ENCODE measurements around the gene RAET1G.
A peak's percentile ranks its signal among the peaks of the same experiment; 100 is the strongest.

Gene RAET1G

DNA sequence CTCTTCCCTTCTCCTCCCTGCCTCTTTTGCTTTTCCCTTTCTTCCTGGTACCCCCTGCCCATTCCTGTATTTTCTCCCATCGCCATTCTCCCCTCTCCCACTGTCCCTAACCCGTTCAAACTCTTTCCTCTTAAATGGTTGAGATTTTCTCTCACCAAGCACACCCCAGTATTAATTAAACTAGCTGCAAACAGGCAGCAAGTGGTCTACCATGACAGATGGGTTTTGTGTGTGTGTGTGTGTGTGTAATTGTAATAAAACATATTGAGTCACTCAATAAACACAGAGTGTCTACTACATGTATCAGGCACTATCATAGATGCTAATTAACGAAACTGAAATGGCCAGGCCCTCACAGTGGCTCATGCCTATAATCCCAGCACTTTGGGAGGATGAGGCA lies 31.7 kb downstream of the RAET1G start:
- peak; percentile 67 for DNase-seq

DNA sequence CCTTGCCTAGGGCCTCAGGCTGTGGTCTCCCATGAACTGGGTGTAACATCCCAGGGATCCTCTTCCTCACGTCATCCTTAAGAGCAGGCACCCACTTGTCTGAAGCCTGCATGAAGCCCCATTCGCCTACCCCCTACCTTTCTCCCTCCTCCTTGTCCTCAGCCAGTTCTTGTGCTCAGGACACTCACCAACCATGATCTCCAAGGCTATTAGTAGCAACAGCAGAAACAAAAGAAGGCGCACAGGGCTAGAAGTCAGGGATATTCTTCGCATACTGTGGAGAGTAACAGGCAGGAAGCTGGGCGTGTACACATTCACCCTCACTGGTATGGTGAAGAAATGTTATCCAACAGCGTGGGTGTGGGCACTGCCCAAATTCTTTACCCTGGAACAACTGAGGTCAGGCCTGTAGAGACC lies 32.3 kb downstream of the RAET1G start:
- peak; percentile 21 for DNase-seq

DNA sequence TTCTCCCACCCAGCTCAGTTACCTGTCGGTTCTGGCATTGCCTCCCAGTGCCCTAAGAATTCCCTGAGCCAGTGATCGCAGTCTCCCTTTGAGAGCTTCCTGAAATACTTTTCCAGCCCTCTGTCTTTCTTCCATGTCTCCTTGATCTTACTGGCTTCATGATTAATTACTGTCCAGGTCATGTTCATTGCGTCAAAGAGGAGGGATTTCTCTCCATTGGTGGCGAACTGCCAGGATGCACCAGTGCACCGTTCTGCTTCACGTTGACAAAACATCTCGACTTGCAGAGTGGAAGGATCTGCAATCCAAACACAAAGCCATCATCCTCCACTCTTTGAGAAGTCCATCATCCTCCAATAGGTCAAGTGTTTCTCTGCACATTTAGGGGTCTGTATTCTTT lies 33.6 kb downstream of the RAET1G start:
- no peak for DNase-seq

DNA sequence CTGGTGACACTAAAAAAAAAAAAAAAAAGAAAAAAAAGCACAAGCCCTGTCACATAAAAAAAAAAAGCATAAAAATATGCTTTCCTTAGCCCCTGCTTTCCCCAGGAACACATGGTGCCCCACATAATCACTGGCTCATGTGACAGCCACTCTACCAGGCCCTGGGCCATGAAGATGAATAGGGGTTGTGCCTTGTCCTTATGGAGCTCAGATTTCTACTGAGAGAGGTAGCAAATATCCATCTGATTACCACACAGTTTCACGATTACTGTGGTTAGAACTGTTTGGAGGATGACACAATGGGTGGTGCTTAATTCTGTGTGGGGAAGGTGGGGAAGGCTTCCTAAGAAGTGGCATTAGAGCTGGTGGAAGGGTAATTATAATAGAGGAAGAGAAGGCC lies 34.3 kb downstream of the RAET1G start:
- DNase-seq: peak; percentile 55

DNA sequence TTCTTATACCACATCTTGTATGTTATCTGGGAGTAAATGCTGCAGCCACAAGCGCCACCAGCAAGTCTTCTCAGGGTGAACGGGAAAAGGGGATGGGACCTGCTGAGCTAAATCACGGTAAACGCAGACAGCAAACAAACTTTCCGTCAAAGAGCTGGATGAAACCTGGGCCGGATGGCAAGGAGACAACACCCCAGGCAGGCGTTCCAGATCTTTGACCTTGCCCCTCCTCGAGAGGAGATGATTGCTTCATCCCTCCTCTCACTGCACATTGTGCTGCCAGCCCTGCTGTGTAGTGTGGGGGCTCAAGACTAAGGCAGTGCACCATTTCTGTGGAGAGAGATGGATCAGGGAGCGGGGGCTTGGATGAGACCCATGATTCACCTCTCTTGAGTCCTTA lies 34.8 kb downstream of the RAET1G start:
- peak; percentile 81 for DNase-seq

DNA sequence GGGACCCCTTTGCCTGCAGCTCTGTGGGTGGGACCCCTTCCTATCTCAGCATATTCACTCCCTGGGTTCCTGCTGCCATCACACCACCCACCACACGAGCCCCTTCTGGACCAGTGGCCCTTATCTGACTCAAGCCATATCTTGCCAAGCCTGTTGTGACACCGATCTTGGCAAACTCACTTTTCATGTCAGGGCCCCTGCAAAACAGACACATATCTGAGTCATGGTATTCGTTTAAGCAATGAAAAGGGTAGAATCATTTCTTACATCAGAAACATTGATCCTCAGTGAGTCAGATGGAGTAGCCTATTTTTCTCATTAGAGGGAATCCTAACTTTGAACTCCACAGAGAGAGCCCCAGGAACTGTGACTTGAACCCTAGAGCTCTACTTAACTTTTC lies 35.6 kb downstream of the RAET1G start:
- no peak for DNase-seq

DNA sequence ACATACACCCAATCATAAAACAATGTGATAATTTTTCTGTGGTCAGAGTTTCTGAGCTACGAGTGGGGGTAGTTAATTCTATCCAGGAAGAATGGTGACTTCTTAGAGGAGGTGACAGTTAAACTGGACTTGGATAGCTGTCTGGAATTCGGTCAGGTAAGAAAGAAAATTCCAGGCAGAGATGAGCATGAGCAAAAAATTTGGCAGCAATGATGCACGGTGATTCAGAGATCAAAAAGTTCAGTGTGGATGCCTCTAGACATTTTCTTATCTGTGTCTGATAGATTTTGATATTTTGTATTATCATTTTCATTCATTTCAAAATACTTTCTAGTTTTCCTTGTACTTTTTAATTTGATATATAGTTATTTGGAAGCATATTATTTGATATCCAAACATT lies 37.0 kb downstream of the RAET1G start:
- DNase-seq: no peak

DNA sequence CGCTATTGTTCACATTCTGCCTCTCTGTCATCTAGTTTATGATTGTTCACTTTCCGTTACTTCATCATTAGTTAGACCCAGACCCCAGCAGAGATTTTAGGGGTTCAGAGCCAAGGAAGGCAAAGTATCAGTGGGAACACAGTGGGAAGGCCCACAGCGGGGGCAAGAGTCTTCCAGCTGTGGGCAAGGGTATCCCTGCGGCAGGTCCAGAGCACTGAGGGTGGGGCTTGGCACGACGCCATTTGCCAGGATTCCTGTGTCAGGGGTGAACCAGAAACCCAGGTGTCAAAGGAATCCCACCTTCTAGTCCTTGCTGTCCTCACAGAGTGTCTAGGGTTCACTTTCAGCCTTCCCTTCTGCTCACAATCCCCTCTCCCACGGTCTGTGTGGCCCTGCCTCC lies 38.3 kb downstream of the RAET1G start:
- peak; percentile 22 for DNase-seq

DNA sequence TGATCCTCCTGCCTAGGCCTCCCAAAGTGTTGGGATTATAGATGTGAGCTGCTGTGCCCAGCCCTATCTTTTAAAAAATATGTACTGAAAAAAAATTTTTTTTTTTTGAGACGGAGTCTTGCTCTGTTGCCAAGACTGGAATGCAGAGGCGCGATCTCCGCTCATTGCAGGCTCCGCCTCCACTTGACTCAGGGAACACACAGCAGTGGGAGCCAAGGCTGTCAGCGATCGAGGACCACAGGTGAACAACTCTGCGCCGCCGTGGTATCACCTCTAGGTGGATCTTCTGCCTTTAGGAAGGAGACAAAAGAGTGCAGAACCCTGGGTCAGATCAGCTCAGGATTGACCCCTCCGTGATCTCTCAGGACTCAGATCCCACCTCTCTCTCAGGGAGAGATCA lies 38.7 kb downstream of the RAET1G start:
- DNase-seq: peak; percentile 76

DNA sequence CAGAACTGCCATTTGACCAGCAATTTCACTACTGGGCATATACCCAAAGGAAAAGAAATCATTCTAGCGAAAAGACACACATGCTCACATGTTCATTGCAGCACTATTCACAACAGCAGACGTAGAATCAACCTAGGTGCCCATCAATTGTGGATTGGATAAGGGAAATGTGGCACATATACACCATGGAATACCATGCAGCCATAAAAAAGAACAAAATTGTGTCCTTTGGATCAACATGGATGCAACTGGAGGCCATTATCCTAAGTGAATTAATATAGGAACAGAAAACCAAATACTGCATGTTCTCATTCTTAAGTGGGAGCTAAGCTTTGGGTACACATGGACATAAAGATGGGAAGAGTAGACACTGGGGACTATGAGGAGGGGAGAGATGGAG lies 41.1 kb downstream of the RAET1G start:
- no peak for DNase-seq

DNA sequence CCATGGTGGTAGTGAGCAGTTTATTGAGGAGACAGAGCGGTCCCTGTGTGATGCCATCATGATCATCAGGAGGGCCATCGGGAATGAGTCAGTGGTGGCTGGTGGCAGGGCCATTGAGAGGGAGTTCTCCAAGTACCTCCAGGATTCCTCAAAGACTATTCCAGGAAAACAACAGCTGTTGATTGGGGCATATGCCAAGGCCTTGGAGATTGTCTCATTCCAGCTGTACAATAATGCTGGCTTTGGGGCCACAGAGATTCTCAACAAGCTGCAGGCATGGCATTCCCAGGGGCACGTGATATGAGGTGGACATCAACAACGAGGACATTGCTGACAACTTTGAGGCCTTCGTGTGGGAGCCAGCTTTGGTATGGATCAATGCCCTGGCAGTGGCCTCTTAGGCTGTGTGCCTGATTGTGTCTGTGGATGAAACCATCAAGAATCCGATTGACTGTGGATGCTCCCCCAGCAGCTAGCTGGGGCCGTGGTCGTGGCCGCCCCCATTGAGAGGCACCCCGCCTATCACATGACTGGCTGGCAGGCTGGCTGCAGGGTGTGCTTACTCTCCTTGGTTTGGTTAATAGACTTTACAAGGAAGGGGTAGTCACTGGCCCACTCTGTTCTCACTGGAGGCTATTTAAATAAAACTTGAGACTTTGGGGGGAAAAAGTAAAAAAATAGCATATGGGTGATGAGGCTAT lies 41.7 kb downstream of the RAET1G start:
- DNase-seq: no peak

DNA sequence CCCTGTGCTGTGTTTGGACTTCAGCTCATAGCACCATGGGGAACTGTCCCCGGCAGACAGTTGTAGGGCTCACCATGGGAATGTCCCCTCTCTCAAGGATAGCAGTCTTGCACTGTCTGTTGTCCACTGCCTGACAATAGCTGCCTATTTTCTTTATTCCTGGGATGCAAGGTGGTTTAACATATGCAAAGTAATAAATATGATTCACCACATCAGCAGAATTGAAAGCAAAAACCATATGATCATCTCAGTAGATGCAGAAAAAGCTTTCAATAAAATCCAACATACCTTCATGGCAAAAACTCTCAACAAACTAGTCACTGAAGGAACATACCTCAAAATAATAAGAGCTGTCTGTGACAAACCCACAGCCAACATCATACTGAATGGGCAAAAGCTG lies 45.3 kb downstream of the RAET1G start:
- DNase-seq: no peak

DNA sequence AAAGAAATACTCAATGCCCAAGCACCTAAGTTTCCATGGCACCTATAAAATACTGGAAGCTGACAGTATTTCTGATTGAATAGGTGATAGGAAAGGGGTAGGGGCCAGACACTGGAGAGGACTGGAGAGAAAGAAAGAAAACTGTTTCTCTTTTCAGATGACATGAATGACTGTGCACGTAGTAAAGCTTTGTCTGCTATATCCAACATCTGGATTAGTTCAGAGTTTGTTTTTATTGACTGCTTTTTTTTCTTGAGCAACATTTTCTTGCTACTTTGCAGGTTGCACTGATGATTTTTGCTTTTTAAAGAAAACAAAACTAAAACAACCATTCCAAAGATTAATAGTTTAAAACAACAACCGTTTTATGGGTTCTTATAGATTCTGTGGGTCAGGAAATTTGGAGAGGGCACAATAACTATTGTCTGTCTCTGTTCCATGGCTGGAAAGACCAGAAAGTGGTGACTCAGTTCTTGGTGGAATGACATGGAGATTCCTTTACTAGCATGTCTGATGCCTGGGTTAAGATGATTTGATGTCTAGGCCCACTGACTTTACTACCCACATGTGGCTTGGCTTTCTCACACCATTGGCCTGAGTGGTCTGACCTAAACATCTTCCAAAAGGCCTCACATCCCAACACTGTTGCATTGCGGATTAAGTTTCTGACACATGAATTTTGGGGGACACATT lies 46.5 kb downstream of the RAET1G start:
- no peak for DNase-seq

DNA sequence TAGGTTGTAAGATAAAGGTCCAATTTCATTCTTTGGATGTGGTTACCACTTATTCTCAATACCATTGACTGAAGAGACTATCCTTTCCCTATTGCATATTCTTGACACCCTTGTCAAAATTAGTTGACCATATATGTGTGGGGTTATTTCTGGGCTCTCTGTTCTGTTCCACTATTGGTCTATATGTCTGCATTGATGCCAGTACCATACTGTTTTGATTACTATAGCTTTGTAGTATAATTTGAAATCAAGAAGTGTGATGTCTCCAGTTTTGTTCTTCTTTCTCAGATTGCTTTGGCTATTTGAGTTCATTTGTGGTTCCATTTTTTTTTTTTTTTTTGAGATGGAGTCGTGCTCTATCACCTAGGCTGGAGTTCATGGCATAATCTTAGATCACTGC lies 50.7 kb downstream of the RAET1G start:
- DNase-seq: no peak

DNA sequence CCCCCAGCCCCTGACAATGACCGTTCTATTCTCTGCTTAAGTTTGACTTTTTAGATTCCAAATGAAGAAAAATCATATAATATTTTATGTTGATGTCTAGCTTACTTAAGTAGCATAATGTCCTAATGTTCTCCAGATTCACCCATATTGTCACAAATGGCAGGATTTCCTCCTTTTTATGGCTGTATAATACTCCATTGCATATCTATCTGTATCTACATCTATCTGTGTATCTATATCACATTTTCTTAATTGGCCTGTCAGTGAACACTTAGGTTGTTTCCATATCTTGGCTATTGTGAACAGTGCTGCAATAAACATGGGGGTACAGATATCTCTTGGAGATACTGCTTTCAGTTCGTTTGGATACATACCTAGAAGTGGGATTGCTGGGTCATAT lies 51.7 kb downstream of the RAET1G start:
- no peak for DNase-seq

DNA sequence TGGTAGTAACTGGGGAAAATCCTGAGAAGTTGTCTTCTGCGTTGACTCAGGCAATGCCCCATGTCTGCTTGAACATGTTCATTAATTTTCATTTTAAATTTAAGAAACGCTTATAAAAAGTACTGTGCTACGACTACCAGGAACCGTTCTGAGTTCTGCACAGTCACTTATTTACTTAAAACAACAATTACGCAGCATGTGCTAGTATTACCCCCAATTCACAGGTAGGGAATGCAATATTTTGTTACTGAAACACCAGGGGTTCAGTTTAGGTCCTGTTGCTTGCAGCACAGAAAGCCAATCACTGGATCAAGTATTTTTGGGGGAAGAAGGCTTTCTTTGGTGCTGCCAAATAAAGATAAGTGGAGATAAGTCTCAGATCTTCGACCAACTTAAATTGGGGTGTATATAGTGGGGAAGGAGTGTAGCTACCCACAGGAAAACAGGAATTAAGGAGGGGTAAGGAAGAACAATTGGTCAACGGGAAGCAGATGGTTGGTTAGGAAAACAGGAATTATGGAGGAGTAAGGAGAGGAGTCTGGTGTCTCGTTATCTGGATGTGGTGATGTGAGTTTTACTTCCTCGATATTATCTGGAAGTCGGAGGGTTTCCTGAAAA lies 53.5 kb downstream of the RAET1G start:
- DNase-seq: no peak

DNA sequence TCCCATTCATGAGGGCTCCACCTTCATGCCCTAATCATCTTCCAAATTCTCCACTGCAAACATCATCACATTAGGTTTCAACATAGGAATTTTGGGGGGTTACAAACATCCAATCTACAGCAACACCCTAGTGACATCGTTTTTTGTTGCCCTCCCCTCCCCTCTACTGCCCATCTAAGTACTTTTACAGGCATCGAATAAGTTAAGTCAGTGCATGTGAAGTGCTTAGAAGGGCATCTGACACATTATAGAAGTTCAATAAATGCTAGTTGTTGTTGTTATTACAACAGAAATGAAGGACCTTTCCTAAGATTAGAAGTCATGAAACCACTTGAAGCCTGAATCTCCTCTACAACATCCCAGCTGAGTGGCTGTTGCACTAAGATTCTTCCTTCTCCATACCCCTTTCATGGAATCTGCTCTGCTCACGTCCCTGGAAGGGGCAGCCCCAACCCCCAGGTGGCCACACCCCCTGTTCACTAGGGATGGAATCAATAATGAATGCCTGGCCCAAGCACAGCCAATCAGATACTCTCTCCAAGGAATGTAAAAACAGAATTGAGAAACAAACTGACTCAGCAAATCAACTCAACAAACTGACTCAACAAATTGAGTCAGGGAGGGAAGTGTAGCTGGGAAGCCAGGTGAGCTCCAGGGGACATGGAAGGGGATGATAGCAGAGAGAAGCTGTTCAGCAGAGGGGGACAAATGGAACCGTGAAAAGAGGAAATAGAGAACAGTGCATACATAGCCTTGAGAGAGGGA lies 54.9 kb downstream of the RAET1G start:
- DNase-seq: no peak
